Spinal cord (tissue), 10 donors: ENCODE data around the gene TRMT112. TPM values are rescaled to one million over a fixed set of nuclear protein-coding genes. Genes with fewer than 3 reads are reported as not detected.
A peak's percentile ranks its signal among the peaks of the same experiment; 100 is the strongest.

Experiments used
- DNase-seq, 6 donors: peaks; one replicate each; pipeline versions ENCODE4 v3.0.0 to v3.0.0-alpha.2; 2013 to 2015; ENCODE audit warnings: low spot score in 6 of 6, low read depth in 4 of 6
- H3K27ac ChIP-seq: one replicate; pipeline ENCODE4 v1.5.1; 2013; ENCODE audit warnings: low read depth, low read length, control low read depth
- H3K27me3 ChIP-seq: one replicate; pipeline ENCODE4 v1.6.1; 2013; ENCODE audit warnings: low read length; ENCODE audit not compliant: control insufficient read depth, insufficient read depth
- H3K36me3 ChIP-seq: one replicate; pipeline ENCODE4 v1.6.1; 2013; ENCODE audit warnings: low read length; ENCODE audit not compliant: control insufficient read depth, insufficient read depth
- H3K4me1 ChIP-seq: one replicate; pipeline ENCODE4 v1.6.1; 2013; ENCODE audit warnings: low read length; ENCODE audit not compliant: control insufficient read depth, insufficient read depth
- H3K4me3 ChIP-seq: one replicate; pipeline ENCODE4 v1.5.1; 2013; ENCODE audit warnings: low read depth, low read length, control low read depth
- H3K9me3 ChIP-seq: one replicate; pipeline ENCODE4 v1.6.1; 2013; ENCODE audit warnings: low read length; ENCODE audit not compliant: control insufficient read depth, insufficient read depth
- WGBS: methylation state at CpG from one replicate; pipeline ENCODE4 v1.1.5; 2013; ENCODE audit warnings: missing lambda C conversion rate; ENCODE audit not compliant: insufficient coverage; 5-methylcytosine and 5-hydroxymethylcytosine counted together
- polyA plus RNA-seq, 2 donors: library from polyadenylated mRNA; unstranded; fragments of 120-200 nt; gene quantifications; one replicate each; pipeline ENCODE4 v1.2.1, GENCODE V29; 2013; ENCODE audit not compliant: insufficient read length in 2 of 2
- total RNA-seq, 2 donors: library from RNA; depleted of rRNA in 1 of 2; stranded (reverse); fragments of 120-200 nt in 1 of 2; fragments of >200 nt in 1 of 2; gene quantifications; one replicate each; pipeline versions ENCODE4 v1.2.3 to v1.2.4, GENCODE V29; 2013 to 2014
- donor health status: healthy.

TRMT112 gene
- total and polyA plus RNA-seq, 4 donors = 84.2 to 343 (median 143) TPM

GRCh38 chr11:64296830-64297698 lies 20.3 kb downstream of the TRMT112 start:
- Histone ChIP-seq H3K9me3 (no peaks in the 10 kb centered on the region), H3K27ac (no peak overlapping the region), H3K36me3 (peaks cover 8% of the 10 kb centered on the region), H3K27me3 (peaks cover 89% of the 10 kb centered on the region), H3K4me3 (no peak overlapping the region), H3K4me1 (peaks cover 68% of the 10 kb centered on the region)
- no peak for DNase-seq
- 23% methylated on average over 28 of the region's 34 CpGs for WGBS

- H3K36me3 ChIP-seq = peaks cover 8% of the 10 kb centered on the region
- peaks cover 65% of the 10 kb centered on the region for H3K4me1 ChIP-seq
- no peak for DNase-seq
- H3K9me3 ChIP-seq = no peaks in the 10 kb centered on the region
- no peak overlapping the region for H3K4me3 ChIP-seq
- no peak overlapping the region for H3K27ac ChIP-seq
- 33% methylated on average over 1 of the region's 1 CpG for WGBS
- peaks cover 82% of the 10 kb centered on the region for H3K27me3 ChIP-seq
Measured at GRCh38 chr11:64296236-64296635, 21.1 kb downstream of the TRMT112 start.

- H3K4me1 ChIP-seq = peaks cover 65% of the 10 kb centered on the region
- DNase-seq = no peak
Measured at GRCh38 chr11:64295760-64296159, 21.6 kb downstream of the TRMT112 start.

GRCh38 chr11:64294774-64295173 lies 22.6 kb downstream of the TRMT112 start:
- peak in 1 of 6 donors; percentile 32 for DNase-seq
- H3K9me3 ChIP-seq = no peaks in the 10 kb centered on the region
- H3K4me1 ChIP-seq = peaks cover 57% of the 10 kb centered on the region
- H3K4me3 ChIP-seq = no peak overlapping the region
- peaks cover 80% of the 10 kb centered on the region for H3K27me3 ChIP-seq
- no peak overlapping the region for H3K27ac ChIP-seq
- H3K36me3 ChIP-seq = peaks cover 10% of the 10 kb centered on the region
- 54% methylated on average over 2 of the region's 3 CpGs for WGBS

More at GRCh38 chr11:64295760-64296159, 21.6 kb downstream of the TRMT112 start:
- Histone ChIP-seq H3K36me3 (peaks cover 10% of the 10 kb centered on the region), H3K27me3 (peaks cover 83% of the 10 kb centered on the region), H3K27ac (no peak overlapping the region), H3K4me3 (no peak overlapping the region), H3K9me3 (no peaks in the 10 kb centered on the region)
- no CpG with 5 or more reads among the region's 4 CpGs for WGBS

- Histone ChIP-seq H3K36me3 (peaks cover 25% of the 10 kb centered on the region), H3K27me3 (peaks cover 59% of the 10 kb centered on the region), H3K9me3 (no peaks in the 10 kb centered on the region), H3K4me1 (peaks cover 48% of the 10 kb centered on the region), H3K27ac (no peak overlapping the region), H3K4me3 (peak overlapping the region; percentile 20)
- peak in 1 of 6 donors; percentile 25 for DNase-seq
- 23% methylated on average over 30 of the region's 42 CpGs for whole genome bisulfite sequencing
Measured at GRCh38 chr11:64292460-64293254, 24.7 kb downstream of the TRMT112 start.

GRCh38 chr11:64291752-64292459 lies 25.5 kb downstream of the TRMT112 start:
- peaks cover 51% of the 10 kb centered on the region for H3K27me3 ChIP-seq
- H3K9me3 ChIP-seq = no peaks in the 10 kb centered on the region
- peaks cover 50% of the 10 kb centered on the region for H3K4me1 ChIP-seq
- H3K36me3 ChIP-seq = peaks cover 29% of the 10 kb centered on the region
- peak in 2 of 6 donors; percentile 77 to 82 for DNase-seq
- H3K4me3 ChIP-seq = peak overlapping the region; percentile 20
- under 1% methylated on average over 96 of the region's 96 CpGs for WGBS
- no peak overlapping the region for H3K27ac ChIP-seq

- peaks cover 53% of the 10 kb centered on the region for H3K4me1 ChIP-seq
- WGBS = under 1% methylated on average over 43 of the region's 45 CpGs
- no peaks in the 10 kb centered on the region for H3K9me3 ChIP-seq
- peak in 1 of 6 donors; percentile 23 for DNase-seq
- peaks cover 33% of the 10 kb centered on the region for H3K36me3 ChIP-seq
- no peak within 1 kb of the TSS for H3K27ac ChIP-seq
- H3K4me3 ChIP-seq = peak within 1 kb of the TSS; percentile 18
- H3K27me3 ChIP-seq = peaks cover 45% of the 10 kb centered on the region
Measured at GRCh38 chr11:64291262-64291751, 26.1 kb downstream of the TRMT112 start, which contains the start of gene KCNK4. Gene KCNK4 (plus strand): TSS chr11:64291302. CDS start chr11:64293019, 1,717 bp downstream.

- no peaks in the 10 kb centered on the region for H3K9me3 ChIP-seq
- peak overlapping the region; percentile 18 for H3K4me3 ChIP-seq
- 34% methylated on average over 9 of the region's 10 CpGs for WGBS
- H3K27me3 ChIP-seq = peaks cover 38% of the 10 kb centered on the region
- H3K4me1 ChIP-seq = peaks cover 59% of the 10 kb centered on the region
- H3K36me3 ChIP-seq = peaks cover 33% of the 10 kb centered on the region
- no peak overlapping the region for H3K27ac ChIP-seq
- DNase-seq = no peak
Measured at GRCh38 chr11:64290352-64291261, 26.8 kb downstream of the TRMT112 start.
